ENCODE results near the gene CAPN14. TPM values are rescaled to one million over a fixed set of nuclear protein-coding genes. Genes with fewer than 3 reads are reported as not detected.

CAPN14 gene
- total RNA-seq, 1 donor from 2014 or later, result 0.14 TPM

- H3K4me3 Mint-ChIP-seq (ENCODE audit: unreplicated experiment), result no peak overlapping the region
- Histone ChIP-seq H3K36me3 (ENCODE audit: insufficient read depth, low read length) (peaks cover 6% of the 10 kb centered on the region), H3K27me3 (ENCODE audit: insufficient read depth, low read length) (no peaks in the 10 kb centered on the region), H3K4me1 (ENCODE audit: insufficient read depth, low read length) (no peaks in the 10 kb centered on the region), H3K79me2 (ENCODE audit: insufficient read depth, low read length) (no peaks in the 10 kb centered on the region), H3K4me2 (ENCODE audit: low read length) (no peak overlapping the region), H3K27ac (ENCODE audit: low read depth, low read length) (no peak overlapping the region), H3K4me3 (ENCODE audit: insufficient read depth, low read depth, low read length) (no peak overlapping the region), H3K9ac (ENCODE audit: low read length) (no peak overlapping the region), H3K9me3 (ENCODE audit: insufficient read depth, low read depth, low read length) (no peaks in the 10 kb centered on the region), H2AFZ (ENCODE audit: low read depth, low read length) (no peak overlapping the region), H4K20me1 (ENCODE audit: insufficient read depth, low read length) (peaks cover 38% of the 10 kb centered on the region)
- H3K27ac Mint-ChIP-seq (ENCODE audit: unreplicated experiment), result no peak overlapping the region
- peaks cover 22% of the 10 kb centered on the region for H3K36me3 Mint-ChIP-seq (ENCODE audit: low read depth, unreplicated experiment)
- no peaks in the 10 kb centered on the region for H3K27me3 Mint-ChIP-seq (ENCODE audit: low read depth, unreplicated experiment)
- FAIRE-seq (no peak), DNase-seq (ENCODE audit: low read depth) (no peak)
- no peak for TF ChIP-seq EZH2 (IDR thresholded peaks at IDR 0.05; ENCODE audit: insufficient read depth, low read length)
- TF ChIP-seq CTCF (IDR thresholded peaks at IDR 0.05; ENCODE audit: insufficient read depth, low read depth, low read length), result no peak
- no peaks in the 10 kb centered on the region for H3K9me3 Mint-ChIP-seq (ENCODE audit: unreplicated experiment)
- H3K4me1 Mint-ChIP-seq (ENCODE audit: low read depth, unreplicated experiment), result no peaks in the 10 kb centered on the region
These were observed 37.2 kb upstream of the CAPN14 start for GRCh38 chr2:31254237-31255203.

- Mint-ChIP-seq H3K27ac (ENCODE audit: unreplicated experiment) (no peak overlapping the region), H3K4me1 (ENCODE audit: low read depth, unreplicated experiment) (no peaks in the 10 kb centered on the region), H3K36me3 (ENCODE audit: low read depth, unreplicated experiment) (peaks cover 23% of the 10 kb centered on the region), H3K27me3 (ENCODE audit: low read depth, unreplicated experiment) (no peaks in the 10 kb centered on the region), H3K9me3 (ENCODE audit: unreplicated experiment) (no peaks in the 10 kb centered on the region), H3K4me3 (ENCODE audit: unreplicated experiment) (no peak overlapping the region)
- TF ChIP-seq EZH2 (IDR thresholded peaks at IDR 0.05; ENCODE audit: insufficient read depth, low read length), result no peak
- no peak for TF ChIP-seq CTCF (IDR thresholded peaks at IDR 0.05; ENCODE audit: insufficient read depth, low read depth, low read length)
- Histone ChIP-seq H3K27ac (ENCODE audit: low read depth, low read length) (no peak overlapping the region), H3K36me3 (ENCODE audit: insufficient read depth, low read length) (peaks cover 8% of the 10 kb centered on the region), H3K27me3 (ENCODE audit: insufficient read depth, low read length) (no peaks in the 10 kb centered on the region), H3K9ac (ENCODE audit: low read length) (no peak overlapping the region), H4K20me1 (ENCODE audit: insufficient read depth, low read length) (peaks cover 46% of the 10 kb centered on the region), H3K79me2 (ENCODE audit: insufficient read depth, low read length) (no peaks in the 10 kb centered on the region), H3K4me3 (ENCODE audit: insufficient read depth, low read depth, low read length) (no peak overlapping the region), H2AFZ (ENCODE audit: low read depth, low read length) (no peak overlapping the region), H3K4me2 (ENCODE audit: low read length) (no peak overlapping the region), H3K4me1 (ENCODE audit: insufficient read depth, low read length) (no peaks in the 10 kb centered on the region), H3K9me3 (ENCODE audit: insufficient read depth, low read depth, low read length) (no peaks in the 10 kb centered on the region)
- DNase-seq (ENCODE audit: low read depth) (no peak), FAIRE-seq (no peak)
These were observed 36.2 kb upstream of the CAPN14 start for GRCh38 chr2:31253356-31254131.

All from astrocyte (in vitro differentiated cells and primary cell).